ENCODE data around the gene CCL4L2. TPM values are rescaled to one million over a fixed set of nuclear protein-coding genes. Genes with fewer than 3 reads are reported as not detected.
"Not testable (repeated sequence)": the region's sequence is repeated elsewhere in the genome, so short reads cannot be mapped to it uniquely, and the experiment has no call there.

The CCL4L2 gene
- total RNA-seq, 1 donor from 2014 or later, result not detected

DNA sequence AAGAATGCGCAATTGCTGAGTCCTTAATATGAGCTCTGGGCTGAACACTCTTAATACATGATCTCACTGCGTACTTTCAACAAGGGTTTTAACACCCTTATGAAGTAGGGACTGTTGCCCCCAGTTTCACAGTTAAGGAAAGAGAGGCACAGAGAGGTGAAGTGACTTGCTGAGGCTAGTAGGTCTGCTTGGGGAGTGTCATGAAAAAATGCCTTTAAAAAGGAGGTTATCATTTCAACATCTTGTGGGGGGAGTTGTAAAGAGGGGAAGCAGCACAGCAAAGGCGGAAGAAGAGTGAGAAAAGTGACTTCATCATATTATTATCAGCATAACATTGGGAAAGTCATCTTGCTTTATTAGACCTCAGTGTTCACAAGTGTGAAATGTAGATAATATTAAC, 2.1 kb downstream of the CCL4L2 start:
- Histone ChIP-seq H3K27me3 (ENCODE audit: control insufficient read depth, insufficient read depth, low read length) (no peaks in the 10 kb centered on the region), H3K36me3 (ENCODE audit: control insufficient read depth, insufficient read depth, low read length) (no peaks in the 10 kb centered on the region), H3K4me3 (ENCODE audit: low read depth, low read length) (no peak overlapping the region)
- TF ChIP-seq CTCF (IDR thresholded peaks at IDR 0.05; ENCODE audit: insufficient read depth, low read length, poor library complexity, severe bottlenecking), result no peak
- DNase-seq (ENCODE audit: low read depth), result no peak

DNA sequence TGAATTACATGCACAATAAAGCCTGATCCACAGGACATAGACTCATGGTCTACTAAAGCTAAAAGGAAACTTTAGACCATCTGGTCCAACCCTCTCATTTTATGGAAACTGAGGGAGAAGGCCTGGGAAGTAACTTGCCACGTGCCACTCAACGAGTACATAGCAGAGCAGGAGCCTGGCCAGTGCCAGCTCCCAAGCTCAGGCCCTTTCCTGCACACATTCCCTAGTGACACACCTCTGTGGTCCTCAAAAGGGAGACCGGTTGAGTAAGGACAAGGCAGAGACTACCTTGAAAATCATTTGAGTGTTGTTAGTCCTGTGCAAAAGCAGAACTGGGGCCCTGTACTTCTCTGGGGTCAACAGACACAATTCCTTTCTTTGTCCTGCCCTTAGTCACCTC, 2.8 kb downstream of the CCL4L2 start:
- H3K27me3 ChIP-seq (ENCODE audit: control insufficient read depth, insufficient read depth, low read length), result no peaks in the 10 kb centered on the region
- H3K4me3 ChIP-seq (ENCODE audit: low read depth, low read length), result no peak overlapping the region
- H3K36me3 ChIP-seq (ENCODE audit: control insufficient read depth, insufficient read depth, low read length), result no peaks in the 10 kb centered on the region
- no peak for DNase-seq (ENCODE audit: low read depth)
- no peak for TF ChIP-seq CTCF (IDR thresholded peaks at IDR 0.05; ENCODE audit: insufficient read depth, low read length, poor library complexity, severe bottlenecking)

DNA sequence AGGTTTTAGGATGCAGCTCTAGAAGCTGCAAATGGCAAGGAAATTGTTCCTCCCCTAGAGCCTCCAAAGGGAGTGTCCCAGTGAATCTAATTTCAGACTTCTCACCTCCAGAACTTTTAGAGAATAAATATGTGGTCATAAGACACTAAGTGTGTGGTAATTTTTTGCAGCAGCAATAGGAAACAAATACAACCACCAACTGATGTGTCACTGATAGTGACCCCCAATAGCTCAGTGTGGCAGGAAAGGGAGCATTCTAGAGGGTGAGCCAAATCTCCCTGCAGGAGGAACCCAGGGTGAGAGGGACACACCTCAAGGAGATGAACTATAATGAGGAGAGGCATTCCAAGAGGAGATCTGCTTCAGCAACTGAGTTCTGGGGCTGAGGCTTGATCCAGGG, 4.1 kb downstream of the CCL4L2 start:
- DNase-seq (ENCODE audit: low read depth), result no peak
- Histone ChIP-seq H3K27me3 (ENCODE audit: control insufficient read depth, insufficient read depth, low read length) (no peaks in the 10 kb centered on the region), H3K36me3 (ENCODE audit: control insufficient read depth, insufficient read depth, low read length) (no peaks in the 10 kb centered on the region), H3K4me3 (ENCODE audit: low read depth, low read length) (no peak overlapping the region)
- no peak for TF ChIP-seq CTCF (IDR thresholded peaks at IDR 0.05; ENCODE audit: insufficient read depth, low read length, poor library complexity, severe bottlenecking)

DNA sequence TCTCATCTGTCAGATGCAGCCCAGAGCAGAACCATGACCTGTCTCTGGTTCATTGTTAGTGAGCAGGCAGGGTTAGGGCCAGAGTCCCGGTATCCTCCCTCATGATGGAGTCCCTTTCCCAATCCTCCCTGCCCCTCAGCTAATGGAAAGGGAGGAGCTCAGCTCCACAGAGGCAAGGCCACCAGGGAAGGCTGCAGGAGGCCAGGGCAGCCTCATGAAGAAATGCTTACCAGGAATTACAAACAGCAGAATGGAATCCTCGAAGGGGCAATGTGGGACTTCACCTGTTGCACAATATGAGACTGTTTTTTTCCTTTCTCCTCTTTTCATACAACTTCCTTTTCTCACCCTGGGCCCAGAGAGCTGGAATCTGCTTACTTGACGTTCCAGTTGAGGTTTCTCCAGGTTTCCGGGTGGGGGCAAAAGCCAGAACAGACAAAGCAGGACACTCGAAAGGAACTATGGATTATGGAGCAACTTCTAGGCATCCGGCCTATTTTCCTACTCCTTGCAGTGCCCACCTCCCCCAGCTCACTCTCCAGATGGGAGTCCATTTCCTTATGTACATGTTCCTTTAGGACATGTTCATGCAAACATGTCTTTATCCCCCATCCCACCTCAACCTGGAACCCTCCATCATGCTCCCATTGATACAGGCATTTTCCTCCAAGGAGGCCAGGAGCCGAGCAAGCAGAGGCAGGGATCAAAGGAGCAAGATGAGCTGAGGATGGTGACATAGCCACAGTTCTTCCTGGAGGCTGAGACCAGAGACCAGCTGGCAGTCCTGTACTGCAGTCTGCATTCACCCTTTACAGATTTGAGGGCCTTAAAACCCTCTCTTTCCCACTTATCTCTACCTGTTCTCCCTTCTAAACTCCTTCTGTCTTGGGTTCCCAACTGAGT, 4.8 kb downstream of the CCL4L2 start:
- not testable (repeated sequence) for H3K4me3 ChIP-seq (ENCODE audit: low read depth, low read length); DNase-seq (ENCODE audit: low read depth); H3K27me3 ChIP-seq (ENCODE audit: control insufficient read depth, insufficient read depth, low read length); H3K36me3 ChIP-seq (ENCODE audit: control insufficient read depth, insufficient read depth, low read length)

GRCh38 chr17:36219556-36219955, 8.7 kb downstream of the CCL4L2 start:
- not testable (repeated sequence) for H3K36me3 ChIP-seq (ENCODE audit: control insufficient read depth, insufficient read depth, low read length); DNase-seq (ENCODE audit: low read depth); H3K27me3 ChIP-seq (ENCODE audit: control insufficient read depth, insufficient read depth, low read length); H3K4me3 ChIP-seq (ENCODE audit: low read depth, low read length)

- not testable (repeated sequence) for H3K4me3 ChIP-seq (ENCODE audit: low read depth, low read length); H3K36me3 ChIP-seq (ENCODE audit: control insufficient read depth, insufficient read depth, low read length); H3K27me3 ChIP-seq (ENCODE audit: control insufficient read depth, insufficient read depth, low read length); DNase-seq (ENCODE audit: low read depth)
Measured at GRCh38 chr17:36220737-36221580, 10.1 kb downstream of the CCL4L2 start.

DNA sequence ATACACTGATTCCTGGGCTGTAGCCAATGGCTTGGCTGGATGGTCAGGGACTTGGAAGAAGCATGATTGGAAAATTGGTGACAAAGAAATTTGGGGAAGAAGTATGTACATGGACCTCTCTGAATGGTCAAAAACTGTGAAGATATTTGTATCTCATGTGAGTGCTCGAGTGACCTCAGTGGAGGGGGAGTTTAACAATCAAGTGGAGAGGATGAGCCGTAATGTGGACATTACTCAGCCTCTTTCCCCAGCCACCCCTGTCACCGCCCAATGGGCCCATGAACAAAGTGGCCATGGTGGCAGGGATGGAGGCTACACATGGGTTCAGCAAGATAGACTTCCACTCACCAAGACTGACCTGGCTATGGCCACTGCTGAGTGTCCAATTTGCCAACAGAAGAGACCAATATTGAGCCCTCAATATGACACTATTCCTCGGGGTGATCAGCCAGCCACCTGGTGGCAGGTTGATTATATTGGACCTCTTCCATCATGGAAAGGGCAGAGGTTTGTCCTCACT, 10.8 kb downstream of the CCL4L2 start:
- H3K4me3 ChIP-seq (ENCODE audit: low read depth, low read length); DNase-seq (ENCODE audit: low read depth); H3K36me3 ChIP-seq (ENCODE audit: control insufficient read depth, insufficient read depth, low read length); H3K27me3 ChIP-seq (ENCODE audit: control insufficient read depth, insufficient read depth, low read length): not testable (repeated sequence)

DNA sequence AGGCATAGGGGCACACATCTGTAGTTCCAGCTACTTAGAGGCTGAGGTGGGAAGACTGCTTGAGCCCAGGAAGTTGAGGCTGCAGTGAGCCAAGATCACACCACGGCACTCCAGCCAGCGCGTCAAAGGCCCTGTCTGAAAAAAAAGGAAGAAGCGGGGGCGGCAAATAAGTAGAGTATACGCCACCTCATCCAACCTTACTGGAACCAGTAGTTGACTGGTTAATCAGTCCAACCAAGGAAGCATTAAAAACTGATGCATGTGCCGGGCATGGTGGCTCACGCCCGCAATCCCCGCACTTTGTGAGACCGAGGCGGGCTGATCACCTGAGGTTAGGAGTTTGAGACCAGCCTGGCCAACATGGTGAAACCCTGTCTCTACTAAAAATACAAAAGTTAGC, 12.1 kb downstream of the CCL4L2 start:
- H3K36me3 ChIP-seq (ENCODE audit: control insufficient read depth, insufficient read depth, low read length); DNase-seq (ENCODE audit: low read depth); H3K27me3 ChIP-seq (ENCODE audit: control insufficient read depth, insufficient read depth, low read length); H3K4me3 ChIP-seq (ENCODE audit: low read depth, low read length): not testable (repeated sequence)

DNA sequence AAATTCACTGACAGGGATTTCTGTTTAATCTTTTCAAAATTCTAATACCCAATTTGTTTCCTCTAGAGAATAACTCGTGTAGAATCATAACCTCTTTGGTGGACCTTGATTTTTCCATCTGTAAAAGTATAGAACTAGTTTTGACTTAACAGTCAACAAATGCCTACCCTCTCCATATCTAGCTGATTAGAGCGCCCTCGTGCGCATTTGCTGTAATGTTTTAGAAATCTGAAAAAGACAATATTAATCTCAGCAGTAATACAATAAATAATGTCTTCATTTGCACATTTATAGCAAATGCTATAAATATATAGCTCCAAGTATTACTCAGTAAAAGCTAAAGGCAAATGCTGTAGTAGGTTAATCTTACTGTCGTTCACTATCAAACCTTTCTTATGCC, 18.8 kb downstream of the CCL4L2 start:
- not testable (repeated sequence) for DNase-seq (ENCODE audit: low read depth); H3K4me3 ChIP-seq (ENCODE audit: low read depth, low read length); H3K36me3 ChIP-seq (ENCODE audit: control insufficient read depth, insufficient read depth, low read length); H3K27me3 ChIP-seq (ENCODE audit: control insufficient read depth, insufficient read depth, low read length)

DNA sequence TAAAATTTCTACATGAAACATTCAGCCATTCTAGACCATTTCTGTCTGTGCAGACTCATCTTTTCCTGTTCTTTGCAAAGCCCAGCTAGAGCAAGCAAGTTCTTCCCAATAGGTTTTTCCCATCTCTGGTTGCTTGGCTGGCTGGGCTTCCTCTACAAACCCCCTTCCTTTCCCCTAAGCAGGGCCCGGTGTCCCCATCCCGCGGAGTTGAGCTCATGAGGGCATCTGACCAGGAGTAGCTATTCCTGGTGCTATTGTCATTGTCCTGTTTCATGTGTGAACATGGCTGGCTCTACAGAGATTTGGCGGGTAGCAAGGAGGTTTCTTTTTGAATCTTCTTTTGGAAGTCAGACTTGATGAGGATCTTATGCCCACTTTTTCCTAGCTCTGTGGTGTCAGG, 31.2 kb downstream of the CCL4L2 start:
- H3K36me3 ChIP-seq (ENCODE audit: control insufficient read depth, insufficient read depth, low read length); H3K4me3 ChIP-seq (ENCODE audit: low read depth, low read length); H3K27me3 ChIP-seq (ENCODE audit: control insufficient read depth, insufficient read depth, low read length); DNase-seq (ENCODE audit: low read depth): not testable (repeated sequence)
